IMR-90 (cell line): ENCODE results near the gene MGAT5B. TPM values are rescaled to one million over a fixed set of nuclear protein-coding genes. Genes with fewer than 3 reads are reported as not detected.

ENCODE experiments used
- ATAC-seq: fragments of 200-7000 bp; cut with Tn5 transposase; 2 replicates; pipeline ENCODE4 v1.9.1; 2020; ENCODE audit warnings: low read depth, mild to moderate bottlenecking, moderate library complexity
- BruUV-seq: library from RNA; stranded (reverse); fragments of 400-500 nt; replicated peaks from 2 replicates; lab custom pipeline; 2021; lab: Mats Ljungman, UMichigan
- CTCF ChIA-PET: fragments of 300-600 bp; formaldehyde crosslinking; extraction: SDS; loops from one replicate; lab custom pipeline; 2021; ENCODE audit warnings: antibody characterized with exemption; lab: Yijun Ruan, JAX
- POLR2A ChIA-PET: fragments of 300-600 bp; sonication (Branson Sonifier 250); formaldehyde crosslinking; loops from one replicate; lab custom pipeline; 2022; ENCODE audit warnings: antibody characterized with exemption; ENCODE audit not compliant: unreplicated experiment; lab: Charles Lee
- DNase-seq: peaks from one replicate; pipeline ENCODE4 v3.0.0; 2013
- H2AFZ ChIP-seq: replicated peaks from 2 replicates; pipeline ENCODE3; 2013; ENCODE audit warnings: low read length, mild to moderate bottlenecking; ENCODE audit not compliant: poor library complexity
- H2AK5ac ChIP-seq: 2 replicates; pipeline ENCODE4 v1.6.1; 2013; ENCODE audit warnings: low read depth, low read length, inconsistent platforms
- H2AK9ac ChIP-seq: replicated peaks from 2 replicates; pipeline ENCODE3; 2013; ENCODE audit warnings: mild to moderate bottlenecking, low read depth, low read length, moderate library complexity; ENCODE audit not compliant: poor library complexity
- H2BK120ac ChIP-seq: 2 replicates; pipeline ENCODE4 v1.6.1; 2013; ENCODE audit warnings: low read depth, low read length, inconsistent platforms
- H2BK15ac ChIP-seq: 3 replicates; pipeline ENCODE4 v1.6.1; 2013; ENCODE audit warnings: low read depth, low read length, inconsistent platforms
- H2BK20ac ChIP-seq: 2 replicates; pipeline ENCODE4 v1.6.1; 2013; ENCODE audit warnings: low read depth, mild to moderate bottlenecking, inconsistent platforms, low read length, moderate library complexity
- H2BK5ac ChIP-seq: 2 replicates; pipeline ENCODE4 v1.6.1; 2013; ENCODE audit warnings: mild to moderate bottlenecking, low read depth, low read length, inconsistent platforms; ENCODE audit not compliant: poor library complexity, severe bottlenecking
- H3K14ac ChIP-seq: replicated peaks from 2 replicates; pipeline ENCODE4 v1.6.1; 2013; ENCODE audit warnings: low read depth, low read length, inconsistent platforms
- H3K18ac ChIP-seq: 2 replicates; pipeline ENCODE4 v1.6.1; 2013; ENCODE audit warnings: low read depth, low read length, control low read depth
- H3K23ac ChIP-seq: 2 replicates; pipeline ENCODE4 v1.6.1; 2013; ENCODE audit warnings: low read depth, low read length, inconsistent platforms
- H3K27ac ChIP-seq: 2 replicates; pipeline ENCODE4 v1.5.1; 2013; ENCODE audit warnings: mild to moderate bottlenecking, control low read depth, low read length; ENCODE audit not compliant: insufficient read depth
- H3K27me3 ChIP-seq: 2 replicates; pipeline ENCODE4 v1.6.1; 2013; ENCODE audit warnings: low read length; ENCODE audit not compliant: control insufficient read depth, insufficient read depth
- H3K36me3 ChIP-seq: 2 replicates; pipeline ENCODE4 v1.6.1; 2013; ENCODE audit warnings: low read length, mixed read lengths; ENCODE audit not compliant: control insufficient read depth, insufficient read depth
- H3K4ac ChIP-seq: 2 replicates; pipeline ENCODE4 v1.6.1; 2013; ENCODE audit warnings: low read depth, low read length, inconsistent platforms
- H3K4me1 ChIP-seq: 2 replicates; pipeline ENCODE4 v1.6.1; 2013; ENCODE audit warnings: low read length, mixed read lengths; ENCODE audit not compliant: control insufficient read depth, insufficient read depth
- H3K4me2 ChIP-seq: 2 replicates; pipeline ENCODE4 v1.6.1; 2013; ENCODE audit warnings: low read depth, mild to moderate bottlenecking, control low read depth, low read length, moderate library complexity
- H3K4me3 ChIP-seq: 2 replicates; pipeline ENCODE4 v1.5.1; 2013; ENCODE audit warnings: low read depth, mild to moderate bottlenecking, control low read depth, low read length, moderate library complexity; ENCODE audit not compliant: insufficient read depth
- H3K56ac ChIP-seq: 2 replicates; pipeline ENCODE4 v1.6.1; 2013; ENCODE audit warnings: low read length, inconsistent platforms; ENCODE audit not compliant: insufficient read depth; ENCODE audit errors: extremely low read depth
- H3K79me1 ChIP-seq, 2 experiments: 2 replicates each; pipeline ENCODE4 v1.6.1; 2013; ENCODE audit warnings: low read length in 2 of 2, inconsistent platforms in 1 of 2, low read depth in 1 of 2
- H3K9ac ChIP-seq: 2 replicates; pipeline ENCODE4 v1.6.1; 2013; ENCODE audit warnings: low read depth, low read length, control low read depth
- H3K9me1 ChIP-seq: 2 replicates; pipeline ENCODE4 v1.6.1; 2013; ENCODE audit warnings: low read length, inconsistent platforms; ENCODE audit not compliant: insufficient read depth
- H3K9me3 ChIP-seq: 2 replicates; pipeline ENCODE4 v1.6.1; 2013; ENCODE audit warnings: low read length; ENCODE audit not compliant: control insufficient read depth, insufficient read depth
- H4K20me1 ChIP-seq: 2 replicates; pipeline ENCODE4 v1.6.1; 2013; ENCODE audit warnings: low read length, inconsistent platforms; ENCODE audit not compliant: insufficient read depth
- H4K5ac ChIP-seq: 2 replicates; pipeline ENCODE4 v1.6.1; 2013; ENCODE audit warnings: mild to moderate bottlenecking, low read depth, low read length, control low read depth
- H4K8ac ChIP-seq, 2 experiments: 2 replicates each; pipeline ENCODE4 v1.6.1; 2013; ENCODE audit warnings: low read depth in 2 of 2, low read length in 2 of 2, control low read depth in 1 of 2, inconsistent platforms in 1 of 2
- H4K91ac ChIP-seq: 2 replicates; pipeline ENCODE4 v1.6.1; 2013; ENCODE audit warnings: low read depth, low read length, inconsistent platforms; ENCODE audit not compliant: insufficient read depth
- FOS ChIP-seq: fragments of 150-350 bp; IDR thresholded peaks from 2 replicates; pipeline ENCODE4 v1.6.1; 2016; ENCODE audit warnings: low read depth, low read length
- WGBS, 2 experiments: methylation state at CpG; one replicate each; pipeline versions ENCODE4 v1.1.5 to v1.1.7; 2013; ENCODE audit warnings: missing lambda C conversion rate in 2 of 2; ENCODE audit not compliant: insufficient read length in 1 of 2; ENCODE audit errors: extremely low coverage in 2 of 2; 5-methylcytosine and 5-hydroxymethylcytosine counted together
- dilution Hi-C: fragments of 300-500 bp; cut with HindIII; formaldehyde crosslinking; loops from one replicate; pipeline ENCODE4 v1.14.3; 2018; ENCODE audit warnings: low sequenced_read_pairs; ENCODE audit not compliant: unreplicated experiment
- in situ Hi-C: fragments of 300-500 bp; cut with MboI; formaldehyde crosslinking; loops from 3 replicates; pipeline ENCODE4 v1.14.3; 2019; ENCODE audit warnings: low sequenced_read_pairs, inconsistent platforms, mixed read lengths
- intact Hi-C: fragments of 100-400 bp; cut with micrococcal nuclease; formaldehyde crosslinking; loops from 2 replicates; pipeline ENCODE4 v1.10.0; 2022
- polyA plus RNA-seq, 3 experiments: library from polyadenylated mRNA; depleted of rRNA; stranded (reverse); fragments of >200 nt; gene quantifications; 2 replicates each; pipeline ENCODE4 v1.2.3, GENCODE V29; 2012; ENCODE audit warnings: low replicate concordance in 1 of 3
- total RNA-seq: library from RNA; depleted of rRNA; stranded (reverse); fragments of >200 nt; gene quantifications from 2 replicates; pipeline ENCODE4 v1.2.3, GENCODE V29; 2012

The MGAT5B gene
- total and polyA plus RNA-seq, 2 of the 4 experiments (the other 2 are of a cell fraction) = 0.54 to 2.0 TPM

- DNase-seq (no peak), ATAC-seq (no peak)
- no TSS peak for BruUV-seq
- H2BK15ac ChIP-seq = no peak overlapping the region
- intact Hi-C loops (no loop called here), dilution Hi-C loops (no loop called here), in situ Hi-C loops (no loop called here)
- H3K14ac ChIP-seq = no peak overlapping the region
- H3K4ac ChIP-seq = no peak overlapping the region
- H3K4me1 ChIP-seq = no peaks in the 10 kb centered on the region
- H3K4me2 ChIP-seq = no peak overlapping the region
- no peaks in the 10 kb centered on the region for H3K9me3 ChIP-seq
- H4K8ac ChIP-seq = no peak overlapping the region
- TF ChIP-seq FOS = no peak
- H3K9me1 ChIP-seq = no peaks in the 10 kb centered on the region
- CTCF ChIA-PET = no interaction called here
- no peaks in the 10 kb centered on the region for H3K36me3 ChIP-seq
- H3K79me1 ChIP-seq = no peaks in the 10 kb centered on the region
- no peak overlapping the region for H4K91ac ChIP-seq
- no peak overlapping the region for H3K27ac ChIP-seq
- no peak overlapping the region for H2AFZ ChIP-seq
- no peak overlapping the region for H3K56ac ChIP-seq
- no peak overlapping the region for H2BK120ac ChIP-seq
- POLR2A ChIA-PET = no interaction called here
- no peak overlapping the region for H2BK20ac ChIP-seq
- no peak overlapping the region for H3K23ac ChIP-seq
- H3K9ac ChIP-seq = no peak overlapping the region
- H4K5ac ChIP-seq = no peak overlapping the region
- H2AK9ac ChIP-seq = no peak overlapping the region
- 88% methylated on average over 3 of the region's 17 CpGs; no CpG with 5 or more reads in 1 of the 2 experiments for whole genome bisulfite sequencing, 2 experiments
- no peak overlapping the region for H3K18ac ChIP-seq
- H2BK5ac ChIP-seq = no peak overlapping the region
- no peak overlapping the region for H3K4me3 ChIP-seq
- H3K27me3 ChIP-seq = peaks cover 26% of the 10 kb centered on the region
- no peak overlapping the region for H2AK5ac ChIP-seq
- no peaks in the 10 kb centered on the region for H4K20me1 ChIP-seq
Observed at GRCh38 chr17:76956846-76957540, 88.8 kb downstream of the MGAT5B start.
